ENCODE measurements around the gene PPFIA4. TPM values are rescaled to one million over a fixed set of nuclear protein-coding genes. Genes with fewer than 3 reads are reported as not detected.

The PPFIA4 gene
- total and polyA plus RNA-seq, 2 donors (not counting 3 experiments of a cell fraction or from before 2014, with no cell fraction given), result 0.17 to 0.22 TPM

GRCh38 chr1:203075236-203076030 is 49.1 kb downstream of the PPFIA4 start:
- Histone ChIP-seq H3K9me1 (replicated peaks; ENCODE audit: control insufficient read depth, extremely low read depth, insufficient read depth, low read length) (no peaks in the 10 kb centered on the region), H3K4me1 (ENCODE audit: control insufficient read depth, extremely low read depth, insufficient read depth, low read length) (no peaks in the 10 kb centered on the region), H3K27ac (ENCODE audit: insufficient read depth, low read depth, low read length) (no peak overlapping the region), H3K27me3 (ENCODE audit: control insufficient read depth in 2 of 2, insufficient read depth in 2 of 2, low read length in 2 of 2) (peaks cover 50 to 51% of the 10 kb centered on the region in 2 experiments), H3K4me2 (ENCODE audit: insufficient read depth, low read length) (no peak overlapping the region), H3K9ac (replicated peaks; ENCODE audit: extremely low read depth, insufficient read depth, low read length) (no peak overlapping the region), H4K20me1 (replicated peaks; ENCODE audit: control insufficient read depth, extremely low read depth, insufficient read depth, low read length) (no peaks in the 10 kb centered on the region), H3K79me2 (ENCODE audit: control insufficient read depth, insufficient read depth, low read length) (no peaks in the 10 kb centered on the region), H3K4me3 (replicated peaks in 1 of 3; ENCODE audit: insufficient read depth in 1 of 3, low read depth in 1 of 3, low read length in 3 of 3) (no peak overlapping the region), H3K9me3 (replicated peaks; ENCODE audit: control insufficient read depth, insufficient read depth, low read length) (no peaks in the 10 kb centered on the region), H3K36me3 (ENCODE audit: control insufficient read depth in 2 of 2, extremely low read depth in 1 of 2, insufficient read depth in 2 of 2, low read length in 2 of 2) (no peaks in the 10 kb centered on the region), H2AFZ (ENCODE audit: low read depth, low read length) (no peak overlapping the region)
- POLR2A ChIA-PET, result no interaction called here
- no TSS peak for BruUV-seq (replicated peaks)
- dilution Hi-C loops (cut with MboI; ENCODE audit: extremely low pct_ligation_motif_present, low sequenced_read_pairs), result no loop called here
- TF ChIP-seq POLR2A (IDR thresholded peaks at IDR 0.05; ENCODE audit: low read depth, low read length) (no peak), CTCF (IDR thresholded peaks at IDR 0.05; ENCODE audit: extremely low read depth in 1 of 2, insufficient read depth in 1 of 2, low read depth in 1 of 2, low read length in 2 of 2) (no peak), MAX (IDR thresholded peaks at IDR 0.05; ENCODE audit: insufficient read depth, insufficient read length) (no peak), EZH2 (IDR thresholded peaks at IDR 0.05; ENCODE audit: borderline replicate concordance, low read depth, low read length, severe bottlenecking) (peak; percentile 90)
- intact Hi-C loops (cut with micrococcal nuclease), result no loop called here
- CTCF ChIA-PET, result no interaction called here
- DNase-seq (ENCODE audit: low read depth, low spot score) (no peak), FAIRE-seq (no peak)

GRCh38 chr1:203076031-203076511 is 49.8 kb downstream of the PPFIA4 start:
- Histone ChIP-seq H3K36me3 (ENCODE audit: control insufficient read depth in 2 of 2, extremely low read depth in 1 of 2, insufficient read depth in 2 of 2, low read length in 2 of 2) (no peaks in the 10 kb centered on the region), H3K27ac (ENCODE audit: insufficient read depth, low read depth, low read length) (no peak overlapping the region), H3K4me1 (ENCODE audit: control insufficient read depth, extremely low read depth, insufficient read depth, low read length) (no peaks in the 10 kb centered on the region), H2AFZ (ENCODE audit: low read depth, low read length) (no peak overlapping the region), H3K9me1 (replicated peaks; ENCODE audit: control insufficient read depth, extremely low read depth, insufficient read depth, low read length) (no peaks in the 10 kb centered on the region), H3K4me3 (replicated peaks in 1 of 3; ENCODE audit: insufficient read depth in 1 of 3, low read depth in 1 of 3, low read length in 3 of 3) (no peak overlapping the region), H3K27me3 (ENCODE audit: control insufficient read depth in 2 of 2, insufficient read depth in 2 of 2, low read length in 2 of 2) (peaks cover 50 to 51% of the 10 kb centered on the region in 2 experiments), H3K4me2 (ENCODE audit: insufficient read depth, low read length) (no peak overlapping the region), H3K79me2 (ENCODE audit: control insufficient read depth, insufficient read depth, low read length) (no peaks in the 10 kb centered on the region), H4K20me1 (replicated peaks; ENCODE audit: control insufficient read depth, extremely low read depth, insufficient read depth, low read length) (no peaks in the 10 kb centered on the region), H3K9me3 (replicated peaks; ENCODE audit: control insufficient read depth, insufficient read depth, low read length) (no peaks in the 10 kb centered on the region), H3K9ac (replicated peaks; ENCODE audit: extremely low read depth, insufficient read depth, low read length) (no peak overlapping the region)
- dilution Hi-C loops (cut with MboI; ENCODE audit: extremely low pct_ligation_motif_present, low sequenced_read_pairs), result no loop called here
- TF ChIP-seq EZH2 (IDR thresholded peaks at IDR 0.05; ENCODE audit: borderline replicate concordance, low read depth, low read length, severe bottlenecking), result peak; percentile 84
- TF ChIP-seq POLR2A (IDR thresholded peaks at IDR 0.05; ENCODE audit: low read depth, low read length), result no peak
- no peak for TF ChIP-seq CTCF (IDR thresholded peaks at IDR 0.05; ENCODE audit: extremely low read depth in 1 of 2, insufficient read depth in 1 of 2, low read depth in 1 of 2, low read length in 2 of 2)
- DNase-seq (ENCODE audit: low read depth, low spot score), result no peak
- FAIRE-seq, result no peak
- ChIA-PET POLR2A (no interaction called here), CTCF (no interaction called here)
- BruUV-seq (replicated peaks), result no TSS peak
- intact Hi-C loops (cut with micrococcal nuclease), result no loop called here

Measured in endothelial cell of umbilical vein (primary cell).